GM19397 (cell line): Measurements from ENCODE around the gene CCDC81.

ENCODE experiments used
- ATAC-seq: cut with Tn5 transposase; IDR thresholded peaks from one replicate; pipeline ENCODE4 v1.9.1; 2021; ENCODE audit warnings: mild to moderate bottlenecking, moderate library complexity; ENCODE audit not compliant: unreplicated experiment

The CCDC81 gene

GRCh38 chr11:86461892-86462291 is 87.2 kb downstream of the CCDC81 start:
- ATAC-seq: no peak

GRCh38 chr11:86463120-86463519 is 88.4 kb downstream of the CCDC81 start:
- no peak for ATAC-seq

GRCh38 chr11:86463955-86464354 is 89.3 kb downstream of the CCDC81 start:
- ATAC-seq: no peak

GRCh38 chr11:86464509-86465221 is 90.0 kb downstream of the CCDC81 start:
- ATAC-seq: no peak

- no peak for ATAC-seq
These were observed 93.5 kb downstream of the CCDC81 start for GRCh38 chr11:86468169-86468568.

- no peak for ATAC-seq
These were observed 95.1 kb downstream of the CCDC81 start for GRCh38 chr11:86469491-86470388.
